GM06990 (cell line): Measurements from ENCODE around the gene UBASH3A.
A peak's percentile ranks its signal among the peaks of the same experiment; 100 is the strongest.

Source experiments
- DNase-seq: peaks from one replicate; pipeline ENCODE4 v3.0.0-alpha.2; 2011; ENCODE audit not compliant: insufficient read length; ENCODE audit errors: extremely low read depth
- H3K27me3 ChIP-seq: replicated peaks from 2 replicates; pipeline ENCODE4 v1.6.0; 2011; ENCODE audit warnings: low read length; ENCODE audit not compliant: control insufficient read depth, insufficient read depth
- H3K36me3 ChIP-seq: 2 replicates; pipeline ENCODE4 v1.5.1; 2011; ENCODE audit warnings: low read length; ENCODE audit not compliant: control insufficient read depth, insufficient read depth
- H3K4me3 ChIP-seq: replicated peaks from 2 replicates; pipeline ENCODE4 v1.5.1; 2011; ENCODE audit warnings: low read depth, mild to moderate bottlenecking, control low read depth, low read length
- TF ChIP-seq, protein P1 (sequence below): IDR thresholded peaks from 2 replicates; pipeline ENCODE4 v1.5.1; 2011; ENCODE audit warnings: low read length, control low read depth, mild to moderate bottlenecking, inconsistent platforms; ENCODE audit not compliant: insufficient read depth, poor library complexity, severe bottlenecking

Gene UBASH3A

DNA sequence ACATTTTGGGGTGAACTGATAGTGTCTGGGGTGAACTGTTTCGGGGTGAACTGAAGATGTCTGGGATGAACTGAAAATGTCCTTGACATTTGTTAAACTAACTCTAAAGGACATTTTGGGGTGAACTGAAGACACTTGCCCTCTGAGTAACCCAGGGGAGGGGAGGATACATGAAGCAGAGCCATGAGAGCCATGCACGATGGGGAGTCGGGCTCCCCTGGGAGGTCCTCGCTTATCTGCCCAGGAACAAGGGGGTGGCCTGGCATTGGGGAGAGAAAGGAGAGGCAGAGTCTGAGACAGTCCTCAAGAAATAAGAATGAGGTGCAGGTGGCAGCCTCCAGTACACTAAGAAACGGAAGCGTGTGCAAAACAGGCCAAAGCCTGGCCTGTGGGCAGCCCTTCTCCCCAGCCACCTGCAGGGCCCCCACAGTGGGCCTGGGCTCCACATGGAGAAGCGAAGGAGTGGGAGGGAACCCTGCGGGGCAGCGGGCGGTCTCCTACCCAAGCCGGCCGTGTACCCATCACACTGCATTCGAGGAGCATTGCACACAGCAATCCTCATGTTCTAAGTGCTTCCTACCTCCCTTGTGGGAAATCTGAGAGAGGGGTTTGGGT, 68.1 kb downstream of the UBASH3A start:
- TF ChIP-seq, protein P1, sequence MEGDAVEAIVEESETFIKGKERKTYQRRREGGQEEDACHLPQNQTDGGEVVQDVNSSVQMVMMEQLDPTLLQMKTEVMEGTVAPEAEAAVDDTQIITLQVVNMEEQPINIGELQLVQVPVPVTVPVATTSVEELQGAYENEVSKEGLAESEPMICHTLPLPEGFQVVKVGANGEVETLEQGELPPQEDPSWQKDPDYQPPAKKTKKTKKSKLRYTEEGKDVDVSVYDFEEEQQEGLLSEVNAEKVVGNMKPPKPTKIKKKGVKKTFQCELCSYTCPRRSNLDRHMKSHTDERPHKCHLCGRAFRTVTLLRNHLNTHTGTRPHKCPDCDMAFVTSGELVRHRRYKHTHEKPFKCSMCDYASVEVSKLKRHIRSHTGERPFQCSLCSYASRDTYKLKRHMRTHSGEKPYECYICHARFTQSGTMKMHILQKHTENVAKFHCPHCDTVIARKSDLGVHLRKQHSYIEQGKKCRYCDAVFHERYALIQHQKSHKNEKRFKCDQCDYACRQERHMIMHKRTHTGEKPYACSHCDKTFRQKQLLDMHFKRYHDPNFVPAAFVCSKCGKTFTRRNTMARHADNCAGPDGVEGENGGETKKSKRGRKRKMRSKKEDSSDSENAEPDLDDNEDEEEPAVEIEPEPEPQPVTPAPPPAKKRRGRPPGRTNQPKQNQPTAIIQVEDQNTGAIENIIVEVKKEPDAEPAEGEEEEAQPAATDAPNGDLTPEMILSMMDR = no peak
- DNase-seq = no peak
- H3K4me3 ChIP-seq = no peak overlapping the region
- no peaks in the 10 kb centered on the region for H3K36me3 ChIP-seq
- H3K27me3 ChIP-seq = no peaks in the 10 kb centered on the region

DNA sequence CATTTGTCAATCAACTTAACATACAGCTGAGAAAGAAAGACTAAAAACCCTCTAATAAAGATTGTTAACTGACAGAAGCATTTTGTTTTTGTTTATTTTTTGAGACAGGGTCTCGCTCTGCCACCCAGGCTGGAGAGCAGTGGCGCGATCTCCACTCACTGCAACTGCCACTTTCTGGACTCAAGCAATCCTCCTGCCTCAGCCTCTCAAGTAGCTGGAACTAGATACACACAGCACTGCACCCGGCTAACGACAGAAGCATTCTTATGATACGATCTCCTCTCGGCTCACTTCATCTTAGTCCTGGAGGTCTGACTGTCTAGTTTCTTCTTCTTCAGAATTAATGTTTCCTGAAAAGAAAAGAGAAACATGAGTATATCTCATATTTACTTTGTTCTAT, 68.8 kb downstream of the UBASH3A start:
- Histone ChIP-seq H3K27me3 (no peaks in the 10 kb centered on the region), H3K36me3 (no peaks in the 10 kb centered on the region), H3K4me3 (no peak overlapping the region)
- TF ChIP-seq, protein P1 = no peak
- no peak for DNase-seq

DNA sequence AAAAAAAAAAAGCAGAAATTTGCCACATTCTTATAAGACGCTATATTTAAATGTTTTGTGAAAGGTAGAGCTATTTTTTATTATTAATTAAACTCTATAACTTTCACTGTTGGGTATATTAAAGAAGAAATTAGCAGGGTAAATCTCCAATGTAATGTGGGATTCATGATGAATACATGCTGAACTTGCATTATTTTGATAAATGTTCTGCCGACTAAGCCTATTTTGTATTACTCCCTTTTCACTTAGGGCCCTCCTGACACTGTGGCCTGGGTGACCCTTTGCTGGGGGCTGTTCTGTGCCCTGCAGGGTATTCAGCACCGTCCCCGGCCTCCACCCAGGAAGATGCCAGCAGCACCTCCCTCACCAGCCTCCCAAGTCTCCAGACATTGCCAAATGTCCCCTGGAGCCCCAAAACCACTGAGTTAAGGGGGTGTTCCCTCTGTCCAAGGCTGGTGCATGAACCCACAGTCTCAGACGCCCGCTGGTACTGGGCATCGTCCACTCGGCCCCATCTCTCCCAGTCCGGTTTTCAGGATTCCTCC, 69.9 kb downstream of the UBASH3A start:
- no peak for DNase-seq
- TF ChIP-seq, protein P1 = no peak
- no peak overlapping the region for H3K4me3 ChIP-seq
- H3K36me3 ChIP-seq = no peaks in the 10 kb centered on the region
- no peaks in the 10 kb centered on the region for H3K27me3 ChIP-seq

DNA sequence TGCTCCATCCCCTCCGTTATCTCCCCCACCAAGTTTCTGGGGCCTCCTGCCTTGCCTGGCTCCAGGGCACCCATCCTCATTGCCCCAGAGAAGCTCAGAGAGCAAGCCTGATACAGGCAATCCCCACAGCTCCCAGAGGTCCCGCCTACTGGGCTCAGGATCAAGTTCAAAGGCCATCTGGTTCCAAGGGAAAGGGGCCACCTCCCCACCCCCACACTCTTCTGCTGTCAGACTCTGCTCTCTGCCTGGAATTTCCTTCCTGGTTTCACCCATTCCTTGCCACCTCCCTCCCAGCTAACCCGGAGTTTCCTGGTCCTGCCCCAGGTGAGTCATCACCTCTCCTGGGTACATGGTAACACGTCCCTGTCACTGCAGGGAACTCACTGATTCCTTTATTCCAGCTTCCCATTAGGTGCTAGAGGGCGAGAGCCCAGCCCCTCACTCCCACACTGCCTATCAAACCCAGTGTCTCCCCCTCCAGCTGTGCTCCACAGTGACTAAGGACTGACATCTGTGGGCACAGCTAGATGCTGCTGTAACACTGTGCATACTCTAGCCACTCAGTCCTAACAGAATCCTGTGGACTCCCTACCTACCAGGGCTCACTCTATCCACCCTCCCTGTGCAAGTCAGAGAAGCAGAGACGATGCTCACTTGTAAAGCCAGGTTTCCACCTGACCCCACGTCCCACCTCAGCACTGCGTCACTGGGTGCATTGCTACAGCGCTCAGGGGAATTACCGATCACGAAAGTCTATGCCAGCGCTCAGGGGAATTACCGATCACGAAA, 70.5 kb downstream of the UBASH3A start:
- DNase-seq = peak; percentile 40
- no peak overlapping the region for H3K4me3 ChIP-seq
- TF ChIP-seq, protein P1 = no peak
- H3K36me3 ChIP-seq = no peaks in the 10 kb centered on the region
- no peaks in the 10 kb centered on the region for H3K27me3 ChIP-seq

DNA sequence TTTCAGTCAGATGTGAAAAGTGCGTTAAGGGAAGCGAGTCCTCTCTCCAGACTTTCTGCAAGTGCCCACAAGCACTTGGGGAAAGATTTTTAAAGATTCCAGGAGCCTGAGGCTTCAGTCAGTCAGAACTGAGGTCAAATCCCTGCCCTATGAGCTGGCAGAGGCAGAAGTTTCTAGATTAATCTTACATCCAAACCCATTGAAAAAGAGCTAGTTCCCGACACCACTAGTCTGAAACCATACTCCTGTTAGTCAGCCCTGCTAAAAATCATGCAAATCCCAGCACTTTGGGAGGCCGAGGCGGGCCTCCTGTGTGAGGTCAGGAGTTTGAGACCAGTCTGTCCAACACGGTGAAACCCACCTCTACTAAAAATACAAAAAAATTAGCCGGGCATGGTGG, 71.3 kb downstream of the UBASH3A start:
- no peak for DNase-seq
- Histone ChIP-seq H3K4me3 (no peak overlapping the region), H3K27me3 (no peaks in the 10 kb centered on the region), H3K36me3 (no peaks in the 10 kb centered on the region)
- TF ChIP-seq, protein P1 = no peak
